Activated T-helper 9 cell treated with anti-CD3 and anti-CD28 coated beads, Interleukin-2, amount 50 U/mL, for 16 hours (primary cell): ENCODE results near the gene ELMO1.

Experiments used
- DNase-seq: peaks from one replicate; pipeline ENCODE4 v3.0.0-alpha.2; 2020; ENCODE audit warnings: low read depth

The ELMO1 gene

GRCh38 chr7:37267251-37267650 lies 181.4 kb downstream of the ELMO1 start:
- DNase-seq: no peak

- no peak for DNase-seq
Measured at GRCh38 chr7:37265876-37266275, 182.8 kb downstream of the ELMO1 start.

- DNase-seq: no peak
Measured at GRCh38 chr7:37265006-37265405, 183.7 kb downstream of the ELMO1 start.

GRCh38 chr7:37262181-37262580 lies 186.5 kb downstream of the ELMO1 start:
- DNase-seq: no peak

- DNase-seq: no peak
Measured at GRCh38 chr7:37259319-37259821, 189.3 kb downstream of the ELMO1 start.

GRCh38 chr7:37256631-37257030 lies 192.0 kb downstream of the ELMO1 start:
- DNase-seq: no peak

- DNase-seq: no peak
Measured at GRCh38 chr7:37255327-37255944, 193.2 kb downstream of the ELMO1 start.

GRCh38 chr7:37251222-37251621 lies 197.4 kb downstream of the ELMO1 start:
- no peak for DNase-seq

- DNase-seq: no peak
Measured at GRCh38 chr7:37249240-37249639, 199.4 kb downstream of the ELMO1 start.

GRCh38 chr7:37248396-37248861 lies 200.2 kb downstream of the ELMO1 start:
- no peak for DNase-seq

- DNase-seq: no peak
Measured at GRCh38 chr7:37247861-37248260, 200.8 kb downstream of the ELMO1 start.

GRCh38 chr7:37245590-37245989 lies 203.1 kb downstream of the ELMO1 start:
- no peak for DNase-seq

- no peak for DNase-seq
Measured at GRCh38 chr7:37236906-37237305, 211.8 kb downstream of the ELMO1 start.

GRCh38 chr7:37235813-37236212 lies 212.9 kb downstream of the ELMO1 start:
- DNase-seq: no peak

- DNase-seq: no peak
Measured at GRCh38 chr7:37234928-37235327, 213.7 kb downstream of the ELMO1 start.

- no peak for DNase-seq
Measured at GRCh38 chr7:37234334-37234733, 214.3 kb downstream of the ELMO1 start.

GRCh38 chr7:37231613-37232012 lies 217.1 kb downstream of the ELMO1 start:
- no peak for DNase-seq

- no peak for DNase-seq
Measured at GRCh38 chr7:37230221-37230620, 218.4 kb downstream of the ELMO1 start.

- no peak for DNase-seq
Measured at GRCh38 chr7:37229381-37229780, 219.3 kb downstream of the ELMO1 start.

GRCh38 chr7:37225285-37225969 lies 223.2 kb downstream of the ELMO1 start:
- DNase-seq: no peak

- no peak for DNase-seq
Measured at GRCh38 chr7:37224746-37225145, 223.9 kb downstream of the ELMO1 start.

- DNase-seq: no peak
Measured at GRCh38 chr7:37220664-37221063, 228.0 kb downstream of the ELMO1 start.

GRCh38 chr7:37218956-37219355 lies 229.7 kb downstream of the ELMO1 start:
- DNase-seq: no peak

- no peak for DNase-seq
Measured at GRCh38 chr7:37216923-37217322, 231.7 kb downstream of the ELMO1 start.
